Stimulated activated CD4-positive, alpha-beta T cell treated with anti-CD3 and anti-CD28 coated beads, Interleukin-4, amount 100 ng/mL, for 48 hours (primary cell): ENCODE results near the gene AMIGO2.

Experiments
- DNase-seq, 2 donors: peaks; one replicate each; pipeline ENCODE4 v3.0.0-alpha.2; 2020; ENCODE audit warnings: low read depth in 2 of 2

AMIGO2 gene

GRCh38 chr12:47097276-47097896, 17.6 kb upstream of the AMIGO2 start:
- DNase-seq: no peak

- DNase-seq: no peak
Observed at GRCh38 chr12:47095446-47096236, 15.9 kb upstream of the AMIGO2 start.

GRCh38 chr12:47094804-47095203, 15.0 kb upstream of the AMIGO2 start:
- no peak for DNase-seq

GRCh38 chr12:47091009-47091408, 11.2 kb upstream of the AMIGO2 start:
- DNase-seq: no peak

GRCh38 chr12:47088021-47088944, 8.5 kb upstream of the AMIGO2 start:
- DNase-seq: no peak

- no peak for DNase-seq
Observed at GRCh38 chr12:47087088-47087688, 7.4 kb upstream of the AMIGO2 start.

- DNase-seq: peak in 1 of 2 donors; percentile 36
Observed at GRCh38 chr12:47085815-47086252, 6.1 kb upstream of the AMIGO2 start.

GRCh38 chr12:47084172-47084571, 4.4 kb upstream of the AMIGO2 start:
- no peak for DNase-seq

GRCh38 chr12:47082796-47083621, 3.2 kb upstream of the AMIGO2 start:
- DNase-seq: no peak

- no peak for DNase-seq
Observed at GRCh38 chr12:47082283-47082682, 2.5 kb upstream of the AMIGO2 start.

GRCh38 chr12:47080725-47081502, 1.2 kb upstream of the AMIGO2 start:
- peak; percentile 55 to 59 for DNase-seq

- DNase-seq: peak in 1 of 2 donors; percentile 20
Observed at GRCh38 chr12:47079981-47080724, 394 bp upstream of the AMIGO2 start.

GRCh38 chr12:47078733-47079467, 859 bp downstream of the AMIGO2 start:
- DNase-seq: peak in 1 of 2 donors; percentile 20

GRCh38 chr12:47078086-47078395, 1.7 kb downstream of the AMIGO2 start:
- DNase-seq: no peak

- DNase-seq: no peak
Observed at GRCh38 chr12:47077206-47078085, 2.3 kb downstream of the AMIGO2 start.

GRCh38 chr12:47075192-47076084, 4.3 kb downstream of the AMIGO2 start:
- DNase-seq: no peak

- DNase-seq: no peak
Observed at GRCh38 chr12:47074757-47075156, 5.0 kb downstream of the AMIGO2 start.
